SK-MEL-5 (cell line): Measurements from ENCODE around the gene PPP2R2D. TPM values are rescaled to one million over a fixed set of nuclear protein-coding genes. Genes with fewer than 3 reads are reported as not detected.

Experiments used
- DNase-seq: peaks from one replicate; pipeline ENCODE4 v3.0.0-alpha.2; 2016; ENCODE audit warnings: low read depth, low spot score
- in situ Hi-C: cut with HindIII; loops from 2 replicates; pipeline ENCODE4 v1.10.0; 2016; ENCODE audit warnings: low sequenced_read_pairs, high pct_unique_total_duplicates, low pct_unique_long_range_greater_than_20kb
- total RNA-seq: library from RNA; depleted of rRNA; stranded (reverse); fragments of >200 nt; shearing (Covaris generic); gene quantifications from 2 replicates; pipeline ENCODE4 v1.2.3, GENCODE V29; 2014

Gene PPP2R2D
- total RNA-seq, 1 experiment from 2014 or later, result 23.6 TPM

GRCh38 chr10:131862548-131862947 lies 38.3 kb upstream of the PPP2R2D start:
- DNase-seq, result no peak
- in situ Hi-C loops, result no loop called here

GRCh38 chr10:131865223-131865917 lies 35.4 kb upstream of the PPP2R2D start:
- in situ Hi-C loops, result no loop called here
- no peak for DNase-seq

- no peak for DNase-seq
- in situ Hi-C loops, result no loop called here
These were observed 34.1 kb upstream of the PPP2R2D start for GRCh38 chr10:131866673-131867072.

- DNase-seq, result no peak
- in situ Hi-C loops, result no loop called here
These were observed 32.4 kb upstream of the PPP2R2D start for GRCh38 chr10:131868436-131868835.

GRCh38 chr10:131869344-131869743 lies 31.5 kb upstream of the PPP2R2D start:
- in situ Hi-C loops, result no loop called here
- no peak for DNase-seq

- DNase-seq, result no peak
- in situ Hi-C loops, result no loop called here
These were observed 30.4 kb upstream of the PPP2R2D start for GRCh38 chr10:131870411-131870810.

GRCh38 chr10:131870831-131871672 lies 29.8 kb upstream of the PPP2R2D start:
- no peak for DNase-seq
- in situ Hi-C loops, result no loop called here

- DNase-seq, result no peak
- in situ Hi-C loops, result no loop called here
These were observed 29.2 kb upstream of the PPP2R2D start for GRCh38 chr10:131871673-131872005.

GRCh38 chr10:131872011-131872826 lies 28.6 kb upstream of the PPP2R2D start:
- DNase-seq, result no peak
- in situ Hi-C loops, result no loop called here

GRCh38 chr10:131872827-131873375 lies 27.9 kb upstream of the PPP2R2D start:
- in situ Hi-C loops, result no loop called here
- DNase-seq, result no peak

- in situ Hi-C loops, result no loop called here
- DNase-seq, result peak; percentile 82
These were observed 25.8 kb upstream of the PPP2R2D start for GRCh38 chr10:131874991-131875451.

GRCh38 chr10:131875501-131875900 lies 25.3 kb upstream of the PPP2R2D start:
- in situ Hi-C loops, result no loop called here
- no peak for DNase-seq

GRCh38 chr10:131876017-131876416 lies 24.8 kb upstream of the PPP2R2D start:
- DNase-seq, result no peak
- in situ Hi-C loops, result no loop called here

GRCh38 chr10:131876508-131876907 lies 24.3 kb upstream of the PPP2R2D start:
- no peak for DNase-seq
- in situ Hi-C loops, result no loop called here

GRCh38 chr10:131880016-131880590 lies 20.7 kb upstream of the PPP2R2D start:
- DNase-seq, result no peak
- in situ Hi-C loops, result no loop called here

GRCh38 chr10:131881104-131881880 lies 19.5 kb upstream of the PPP2R2D start:
- no peak for DNase-seq
- in situ Hi-C loops, result no loop called here

GRCh38 chr10:131882151-131882550 lies 18.7 kb upstream of the PPP2R2D start:
- no peak for DNase-seq
- in situ Hi-C loops, result no loop called here
